NCI-H1092 treated with DMSO at 0.1 percent for 48 hours (cell line): ENCODE data around the gene MAPKAPK3.

Experiments
- DNase-seq: peaks from one replicate; lab custom pipeline; 2025; lab: John Stamatoyannopoulos, UW

Gene MAPKAPK3

DNA sequence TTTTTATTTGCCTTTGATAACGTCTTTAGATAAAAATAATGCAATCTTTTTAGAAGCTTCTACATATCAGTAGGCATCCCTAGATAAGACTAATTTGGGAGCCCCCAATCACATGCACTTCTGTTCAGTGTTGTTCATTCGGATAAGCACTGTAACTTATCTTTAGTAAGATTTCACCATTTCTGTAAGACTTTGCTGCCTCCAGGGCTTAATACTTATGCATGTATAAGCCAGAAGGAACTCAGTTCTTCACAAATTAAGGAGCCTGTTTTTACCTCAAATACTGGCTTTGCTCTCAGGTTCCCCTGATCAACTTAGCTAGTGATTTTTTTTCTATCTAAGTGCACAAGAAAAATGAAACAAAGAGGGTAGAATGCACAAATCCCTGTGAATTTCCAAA is 78.1 kb downstream of the MAPKAPK3 start:
- no peak for DNase-seq

DNA sequence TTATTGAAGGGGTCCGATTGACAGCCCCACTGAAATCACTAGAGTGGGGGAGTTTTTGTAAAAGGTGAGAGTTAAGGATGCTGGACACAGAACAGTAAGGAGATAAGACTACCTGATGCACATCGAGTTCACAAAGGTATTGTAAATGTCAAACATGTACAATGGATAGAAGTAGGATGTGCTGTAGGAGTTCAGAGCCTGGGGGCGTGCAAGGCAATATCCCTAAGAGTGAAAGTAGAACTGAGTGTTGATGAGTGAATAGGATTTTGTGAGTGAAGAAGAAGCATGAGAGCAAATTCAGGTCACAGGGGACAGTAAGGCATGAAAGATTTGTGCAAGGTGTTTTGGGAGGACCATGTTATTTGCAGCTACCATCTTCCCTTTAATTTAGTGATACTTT is 79.3 kb downstream of the MAPKAPK3 start:
- DNase-seq: no peak

DNA sequence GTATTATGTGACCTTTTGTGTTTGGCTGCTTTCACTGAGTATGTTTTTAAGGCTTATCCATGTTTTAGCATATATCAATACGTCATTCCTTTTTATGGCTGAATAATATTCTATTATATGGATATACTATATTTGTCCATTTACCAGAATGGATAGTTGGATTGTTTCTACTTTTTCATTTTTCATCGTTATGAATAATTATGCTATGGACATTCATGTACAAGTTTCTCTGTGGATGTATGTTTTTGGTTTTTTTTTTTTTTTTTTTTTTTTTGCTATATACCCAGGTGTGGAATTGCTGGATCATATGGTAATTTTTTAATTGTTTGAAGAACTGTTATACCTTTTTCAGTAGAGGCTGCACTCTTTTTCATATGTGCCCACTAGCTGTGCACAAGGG is 81.3 kb downstream of the MAPKAPK3 start:
- DNase-seq: no peak
